ENCODE data around the gene MAN1A1. TPM values are rescaled to one million over a fixed set of nuclear protein-coding genes. Genes with fewer than 3 reads are reported as not detected.
"Not testable (repeated sequence)": the region's sequence is repeated elsewhere in the genome, so short reads cannot be mapped to it uniquely, and the experiment has no call there.

Gene MAN1A1
- total RNA-seq, 1 donor from 2014 or later: 17.2 TPM

GRCh38 chr6:119171088-119171841 is 178.3 kb downstream of the MAN1A1 start:
- intact Hi-C loops (cut with DNase I): no loop called here
- no peak for DNase-seq
- no peak for ATAC-seq (ENCODE audit: poor library complexity)

- ATAC-seq (ENCODE audit: poor library complexity): no peak
- intact Hi-C loops (cut with DNase I): no loop called here
- DNase-seq: no peak
Measured at GRCh38 chr6:119170447-119171087, 179.0 kb downstream of the MAN1A1 start.

GRCh38 chr6:119170103-119170446 is 179.5 kb downstream of the MAN1A1 start:
- ATAC-seq (ENCODE audit: poor library complexity): no peak

GRCh38 chr6:119169355-119169754 is 180.2 kb downstream of the MAN1A1 start:
- ATAC-seq (ENCODE audit: poor library complexity); intact Hi-C loops (cut with DNase I); DNase-seq: not testable (repeated sequence)

More at GRCh38 chr6:119170103-119170446, 179.5 kb downstream of the MAN1A1 start:
- intact Hi-C loops (cut with DNase I): no loop called here
- no peak for DNase-seq

- intact Hi-C loops (cut with DNase I): no loop called here
- DNase-seq (no peak), ATAC-seq (ENCODE audit: poor library complexity) (no peak)
Measured at GRCh38 chr6:119166024-119166784, 183.4 kb downstream of the MAN1A1 start.

- ATAC-seq (ENCODE audit: poor library complexity): no peak
- intact Hi-C loops (cut with DNase I): no loop called here
- no peak for DNase-seq
Measured at GRCh38 chr6:119163006-119163405, 186.6 kb downstream of the MAN1A1 start.

GRCh38 chr6:119162134-119162775 is 187.3 kb downstream of the MAN1A1 start:
- ATAC-seq (ENCODE audit: poor library complexity) (no peak), DNase-seq (no peak)
- intact Hi-C loops (cut with DNase I): no loop called here

GRCh38 chr6:119161438-119161837 is 188.1 kb downstream of the MAN1A1 start:
- DNase-seq: no peak
- intact Hi-C loops (cut with DNase I): no loop called here
- no peak for ATAC-seq (ENCODE audit: poor library complexity)

- intact Hi-C loops (cut with DNase I): no loop called here
- DNase-seq (no peak), ATAC-seq (ENCODE audit: poor library complexity) (no peak)
Measured at GRCh38 chr6:119160911-119161310, 188.7 kb downstream of the MAN1A1 start.

GRCh38 chr6:119158057-119158848 is 191.3 kb downstream of the MAN1A1 start:
- intact Hi-C loops (cut with DNase I): no loop called here
- ATAC-seq (ENCODE audit: poor library complexity) (peak; percentile 89), DNase-seq (peak; percentile 76)

GRCh38 chr6:119157506-119157815 is 192.1 kb downstream of the MAN1A1 start:
- peak; percentile 49 for ATAC-seq (ENCODE audit: poor library complexity)
- intact Hi-C loops (cut with DNase I): no loop called here
- no peak for DNase-seq

- no peak for DNase-seq
- peak; percentile 14 for ATAC-seq (ENCODE audit: poor library complexity)
- intact Hi-C loops (cut with DNase I): no loop called here
Measured at GRCh38 chr6:119156757-119157505, 192.6 kb downstream of the MAN1A1 start.

- DNase-seq; intact Hi-C loops (cut with DNase I); ATAC-seq (ENCODE audit: poor library complexity): not testable (repeated sequence)
Measured at GRCh38 chr6:119156082-119156481, 193.5 kb downstream of the MAN1A1 start.

- intact Hi-C loops (cut with DNase I): no loop called here
- DNase-seq (no peak), ATAC-seq (ENCODE audit: poor library complexity) (no peak)
Measured at GRCh38 chr6:119152187-119152586, 197.4 kb downstream of the MAN1A1 start.

GRCh38 chr6:119148825-119149525 is 200.6 kb downstream of the MAN1A1 start:
- intact Hi-C loops (cut with DNase I): loop anchor here (10.0 kb wide), 1 partner anchor 196 kb away; the partner anchor contains the start of gene MAN1A1
- ATAC-seq (ENCODE audit: poor library complexity) (no peak), DNase-seq (no peak)

- DNase-seq (no peak), ATAC-seq (ENCODE audit: poor library complexity) (peak; percentile 86)
- intact Hi-C loops (cut with DNase I): loop anchor here (10.0 kb wide), 1 partner anchor 197 kb away; the partner anchor contains the start of gene MAN1A1
Measured at GRCh38 chr6:119148098-119148824, 201.3 kb downstream of the MAN1A1 start.

All from Right ventricle myocardium superior (tissue), 1 donor.